ENCODE results near the gene ETV5.

Gene ETV5

GRCh38 chr3:186108941-186109865 lies at the start of gene ETV5:
ETV5 (minus strand) TSS chr3:186109089; CDS start chr3:186105868, 3,221 bp downstream.
- peak; percentile 70 for DNase-seq (ENCODE audit: low read depth)

GRCh38 chr3:186154641-186155040 lies 45.8 kb upstream of the ETV5 start:
- DNase-seq (ENCODE audit: low read depth), result no peak

GRCh38 chr3:186152889-186153292 lies 44.0 kb upstream of the ETV5 start:
- DNase-seq (ENCODE audit: low read depth), result no peak

GRCh38 chr3:186152361-186152798 lies 43.5 kb upstream of the ETV5 start:
- no peak for DNase-seq (ENCODE audit: low read depth)

GRCh38 chr3:186151077-186151971 lies 42.4 kb upstream of the ETV5 start:
- DNase-seq (ENCODE audit: low read depth), result no peak

GRCh38 chr3:186150041-186150830 lies 41.3 kb upstream of the ETV5 start:
- no peak for DNase-seq (ENCODE audit: low read depth)

- no peak for DNase-seq (ENCODE audit: low read depth)
Observed at GRCh38 chr3:186149319-186149960, 40.6 kb upstream of the ETV5 start.

GRCh38 chr3:186144257-186144656 lies 35.4 kb upstream of the ETV5 start:
- no peak for DNase-seq (ENCODE audit: low read depth)

GRCh38 chr3:186143250-186143649 lies 34.4 kb upstream of the ETV5 start:
- DNase-seq (ENCODE audit: low read depth), result no peak

GRCh38 chr3:186142393-186142932 lies 33.6 kb upstream of the ETV5 start:
- no peak for DNase-seq (ENCODE audit: low read depth)

- no peak for DNase-seq (ENCODE audit: low read depth)
Observed at GRCh38 chr3:186141790-186142189, 32.9 kb upstream of the ETV5 start.

GRCh38 chr3:186138272-186138981 lies 29.5 kb upstream of the ETV5 start:
- no peak for DNase-seq (ENCODE audit: low read depth)

- DNase-seq (ENCODE audit: low read depth), result no peak
Observed at GRCh38 chr3:186137051-186137685, 28.3 kb upstream of the ETV5 start.

GRCh38 chr3:186133980-186134379 lies 25.1 kb upstream of the ETV5 start:
- no peak for DNase-seq (ENCODE audit: low read depth)

GRCh38 chr3:186132487-186132886 lies 23.6 kb upstream of the ETV5 start:
- no peak for DNase-seq (ENCODE audit: low read depth)

GRCh38 chr3:186129206-186129605 lies 20.3 kb upstream of the ETV5 start:
- DNase-seq (ENCODE audit: low read depth), result no peak

GRCh38 chr3:186128158-186128557 lies 19.3 kb upstream of the ETV5 start:
- DNase-seq (ENCODE audit: low read depth), result no peak

- DNase-seq (ENCODE audit: low read depth), result no peak
Observed at GRCh38 chr3:186127463-186127862, 18.6 kb upstream of the ETV5 start.

GRCh38 chr3:186125118-186125517 lies 16.2 kb upstream of the ETV5 start:
- DNase-seq (ENCODE audit: low read depth), result no peak

GRCh38 chr3:186124592-186124991 lies 15.7 kb upstream of the ETV5 start:
- DNase-seq (ENCODE audit: low read depth), result no peak

Data from stimulated activated CD8-positive, alpha-beta memory T cell treated with anti-CD3 and anti-CD28 coated beads, Interleukin-15, amount 100 ng/mL, for 1 hour (primary cell).